ENCODE results near the gene GAS7.

The GAS7 gene

GRCh38 chr17:9998060-9998459, 200.3 kb downstream of the GAS7 start:
- Histone ChIP-seq H3K27ac (no peak overlapping the region), H3K27me3 (replicated peaks) (no peaks in the 10 kb centered on the region), H3K36me3 (replicated peaks) (no peaks in the 10 kb centered on the region), H3K4me3 (ENCODE audit: low read depth, low read length) (no peak overlapping the region)
- DNase-seq, result no peak
- in situ Hi-C loops (cut with HindIII; ENCODE audit: low pct_ligation_motif_present, low sequenced_read_pairs), result no loop called here
- no peak for TF ChIP-seq CTCF (IDR thresholded peaks at IDR 0.05; ENCODE audit: low read depth, low read length, missing control alignments)

- no peaks in the 10 kb centered on the region for H3K27me3 ChIP-seq (replicated peaks)
- no peak for DNase-seq
- no peak overlapping the region for H3K27ac ChIP-seq
- no peak for TF ChIP-seq CTCF (IDR thresholded peaks at IDR 0.05; ENCODE audit: low read depth, low read length, missing control alignments)
- no peaks in the 10 kb centered on the region for H3K36me3 ChIP-seq (replicated peaks)
- in situ Hi-C loops (cut with HindIII; ENCODE audit: low pct_ligation_motif_present, low sequenced_read_pairs), result no loop called here
- H3K4me3 ChIP-seq (ENCODE audit: low read depth, low read length), result no peak overlapping the region
Observed at GRCh38 chr17:9994761-9995160, 203.6 kb downstream of the GAS7 start.

- Histone ChIP-seq H3K27me3 (replicated peaks) (no peaks in the 10 kb centered on the region), H3K4me3 (ENCODE audit: low read depth, low read length) (no peak overlapping the region), H3K27ac (no peak overlapping the region), H3K36me3 (replicated peaks) (no peaks in the 10 kb centered on the region)
- in situ Hi-C loops (cut with HindIII; ENCODE audit: low pct_ligation_motif_present, low sequenced_read_pairs), result no loop called here
- no peak for DNase-seq
- TF ChIP-seq CTCF (IDR thresholded peaks at IDR 0.05; ENCODE audit: low read depth, low read length, missing control alignments), result no peak
Observed at GRCh38 chr17:9991796-9992195, 206.6 kb downstream of the GAS7 start.

- H3K4me3 ChIP-seq (ENCODE audit: low read depth, low read length), result no peak overlapping the region
- in situ Hi-C loops (cut with HindIII; ENCODE audit: low pct_ligation_motif_present, low sequenced_read_pairs), result no loop called here
Observed at GRCh38 chr17:9991351-9991750, 207.1 kb downstream of the GAS7 start.

GRCh38 chr17:9987779-9988585, 210.4 kb downstream of the GAS7 start:
- no peak overlapping the region for H3K4me3 ChIP-seq (ENCODE audit: low read depth, low read length)
- no peak for DNase-seq
- H3K36me3 ChIP-seq (replicated peaks), result no peaks in the 10 kb centered on the region
- H3K27ac ChIP-seq, result no peak overlapping the region
- TF ChIP-seq CTCF (IDR thresholded peaks at IDR 0.05; ENCODE audit: low read depth, low read length, missing control alignments), result peak; percentile 84
- in situ Hi-C loops (cut with HindIII; ENCODE audit: low pct_ligation_motif_present, low sequenced_read_pairs), result no loop called here
- H3K27me3 ChIP-seq (replicated peaks), result no peaks in the 10 kb centered on the region

More at GRCh38 chr17:9991351-9991750, 207.1 kb downstream of the GAS7 start:
- no peak overlapping the region for H3K27ac ChIP-seq
- DNase-seq, result no peak
- no peak for TF ChIP-seq CTCF (IDR thresholded peaks at IDR 0.05; ENCODE audit: low read depth, low read length, missing control alignments)
- H3K27me3 ChIP-seq (replicated peaks), result no peaks in the 10 kb centered on the region
- H3K36me3 ChIP-seq (replicated peaks), result no peaks in the 10 kb centered on the region

Measured in brain microvascular endothelial cell (primary cell).